ENCODE measurements around the gene AKT1S1. TPM values are rescaled to one million over a fixed set of nuclear protein-coding genes. Genes with fewer than 3 reads are reported as not detected.

Gene AKT1S1
- total RNA-seq, 4 donors from 2014 or later, result 5.5 to 20.3 (median 9.1) TPM

- no peak for TF ChIP-seq CTCF (IDR thresholded peaks at IDR 0.05; ENCODE audit: low read depth)
Measured at GRCh38 chr19:49853852-49854377, 23.2 kb downstream of the AKT1S1 start.

GRCh38 chr19:49852631-49853126 lies 24.5 kb downstream of the AKT1S1 start:
- no peak for TF ChIP-seq CTCF (IDR thresholded peaks at IDR 0.05; ENCODE audit: low read depth)

- TF ChIP-seq CTCF (IDR thresholded peaks at IDR 0.05; ENCODE audit: low read depth), result no peak
Measured at GRCh38 chr19:49851456-49852259, 25.5 kb downstream of the AKT1S1 start.

GRCh38 chr19:49850487-49851342 lies 26.4 kb downstream of the AKT1S1 start, which contains the start of gene PTOV1:
Gene PTOV1, plus strand, starts transcription at chr19:49851159.
- no peak for TF ChIP-seq CTCF (IDR thresholded peaks at IDR 0.05; ENCODE audit: low read depth)

- no peak for TF ChIP-seq CTCF (IDR thresholded peaks at IDR 0.05; ENCODE audit: low read depth)
Measured at GRCh38 chr19:49850221-49850486, 27.0 kb downstream of the AKT1S1 start.

- TF ChIP-seq CTCF (IDR thresholded peaks at IDR 0.05; ENCODE audit: low read depth), result no peak
Measured at GRCh38 chr19:49849433-49850220, 27.5 kb downstream of the AKT1S1 start.
